Measurements from ENCODE around the gene CHTOP. TPM values are rescaled to one million over a fixed set of nuclear protein-coding genes. Genes with fewer than 3 reads are reported as not detected.
A peak's percentile ranks its signal among the peaks of the same experiment; 100 is the strongest.

The CHTOP gene
- polyA plus RNA-seq, 1 experiment = 36.8 TPM

GRCh38 chr1:153612755-153613331, 21.0 kb upstream of the CHTOP start, which contains the start of gene S100A16:
TSS of gene S100A16 (minus strand) at chr1:153613137. CDS start at chr1:153608151, 4,986 bp downstream.
- H3K4me3 ChIP-seq (ENCODE audit: low read depth, low read length) = peak within 1 kb of the TSS; percentile 72
- ChIA-PET CTCF (interaction anchor here (0.9 to 11.6 kb wide), 7 partner anchors 9 to 147 kb away, joined by 3 to 194 read pairs (median 6); partner anchors contain the start of genes S100A1 and S100A13), POLR2A (interaction anchor here (0.5 to 3.5 kb wide), 4 partner anchors 9 to 61 kb away, joined by 3 to 20 read pairs (median 8); partner anchors contain the start of genes CHTOP and S100A13)
- no peak for DNase-seq (ENCODE audit: low read depth)
- H3K27me3 ChIP-seq (ENCODE audit: control insufficient read depth, insufficient read depth, low read length) = no peaks in the 10 kb centered on the region
- TF ChIP-seq CTCF (IDR thresholded peaks at IDR 0.05; ENCODE audit: insufficient read depth, low read depth, low read length) = no peak
- H3K36me3 ChIP-seq (ENCODE audit: control insufficient read depth, insufficient read depth, low read length) = peaks cover 3% of the 10 kb centered on the region

DNA sequence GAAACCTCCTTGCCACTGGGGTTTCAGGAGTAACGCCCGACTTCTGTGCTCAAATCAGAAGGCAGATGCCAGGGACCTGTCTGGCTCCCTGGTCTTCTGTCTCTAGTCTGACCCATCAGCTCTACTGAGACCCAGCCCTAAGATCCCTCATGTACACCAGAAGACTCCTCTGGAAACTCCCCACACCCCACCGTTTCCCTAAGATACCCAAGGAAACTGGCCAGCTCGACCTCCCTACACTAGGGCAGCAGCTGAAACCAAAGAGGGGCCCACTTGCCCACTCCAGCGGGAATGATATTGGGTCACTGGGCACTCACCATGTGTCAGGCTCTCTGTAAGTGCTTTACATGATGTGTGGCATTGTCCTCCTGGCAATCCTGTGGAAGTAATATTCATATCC, 20.5 kb upstream of the CHTOP start:
- Histone ChIP-seq H3K36me3 (ENCODE audit: control insufficient read depth, insufficient read depth, low read length) (no peaks in the 10 kb centered on the region), H3K4me3 (ENCODE audit: low read depth, low read length) (peak overlapping the region; percentile 72), H3K27me3 (ENCODE audit: control insufficient read depth, insufficient read depth, low read length) (no peaks in the 10 kb centered on the region)
- TF ChIP-seq CTCF (IDR thresholded peaks at IDR 0.05; ENCODE audit: insufficient read depth, low read depth, low read length) = no peak
- CTCF ChIA-PET = interaction anchor here (0.7 to 11.6 kb wide), 8 partner anchors 10 to 1581 kb away, joined by 3 to 194 read pairs (median 6); partner anchors contain the start of genes S100A1 and S100A13
- POLR2A ChIA-PET = interaction anchor here (3.5 kb wide), 1 partner anchor 14 kb away, joined by 20 read pairs; the partner anchor contains the start of gene S100A13
- no peak for DNase-seq (ENCODE audit: low read depth)

DNA sequence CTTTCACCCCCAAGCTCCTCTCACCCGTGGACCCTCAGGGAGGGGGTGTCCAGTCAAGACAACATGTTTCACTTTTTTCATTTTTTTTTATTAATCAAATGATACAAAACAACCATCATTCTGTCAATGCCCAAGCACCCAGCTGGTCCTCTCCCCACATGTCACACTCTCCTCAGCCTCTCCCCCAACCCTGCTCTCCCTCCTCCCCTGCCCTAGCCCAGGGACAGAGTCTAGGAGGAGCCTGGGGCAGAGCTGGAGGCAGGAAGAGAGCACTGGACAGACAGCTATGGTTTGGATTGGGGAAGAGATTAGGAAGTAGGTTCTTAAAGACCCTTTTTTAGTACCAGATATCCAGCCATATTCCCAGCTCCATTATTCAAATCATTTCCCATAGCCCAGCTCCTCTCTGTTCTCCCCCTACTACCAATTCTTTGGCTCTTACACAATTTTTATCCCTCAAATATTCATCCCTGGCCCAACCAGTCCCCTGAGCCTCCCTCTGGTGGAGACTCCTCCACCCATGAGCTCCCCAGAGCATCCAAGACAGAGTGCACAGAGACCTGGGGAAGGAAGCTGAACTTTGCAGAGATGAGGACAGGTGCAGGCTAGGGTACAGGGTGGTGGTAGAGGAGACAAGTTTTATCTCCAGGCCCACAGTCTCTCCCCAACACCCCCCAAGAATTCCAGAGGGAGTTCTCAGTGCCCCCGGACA, 19.5 kb upstream of the CHTOP start:
- Histone ChIP-seq H3K4me3 (ENCODE audit: low read depth, low read length) (no peak overlapping the region), H3K36me3 (ENCODE audit: control insufficient read depth, insufficient read depth, low read length) (0 out of 2 replicates have a peak, but pooled peaks cover 1% of the 10 kb centered on the region), H3K27me3 (ENCODE audit: control insufficient read depth, insufficient read depth, low read length) (no peaks in the 10 kb centered on the region)
- DNase-seq (ENCODE audit: low read depth) = no peak
- peak; percentile 32 for TF ChIP-seq CTCF (IDR thresholded peaks at IDR 0.05; ENCODE audit: insufficient read depth, low read depth, low read length)
- CTCF ChIA-PET = interaction anchor here (0.7 to 11.6 kb wide), 10 partner anchors 13 to 1580 kb away, joined by 3 to 194 read pairs (median 4); partner anchors contain the start of genes S100A1 and S100A13
- POLR2A ChIA-PET = interaction anchor here (1.0 to 3.5 kb wide), 2 partner anchors 13 to 19 kb away, joined by 3 to 20 read pairs; partner anchors contain the start of genes CHTOP and S100A13

DNA sequence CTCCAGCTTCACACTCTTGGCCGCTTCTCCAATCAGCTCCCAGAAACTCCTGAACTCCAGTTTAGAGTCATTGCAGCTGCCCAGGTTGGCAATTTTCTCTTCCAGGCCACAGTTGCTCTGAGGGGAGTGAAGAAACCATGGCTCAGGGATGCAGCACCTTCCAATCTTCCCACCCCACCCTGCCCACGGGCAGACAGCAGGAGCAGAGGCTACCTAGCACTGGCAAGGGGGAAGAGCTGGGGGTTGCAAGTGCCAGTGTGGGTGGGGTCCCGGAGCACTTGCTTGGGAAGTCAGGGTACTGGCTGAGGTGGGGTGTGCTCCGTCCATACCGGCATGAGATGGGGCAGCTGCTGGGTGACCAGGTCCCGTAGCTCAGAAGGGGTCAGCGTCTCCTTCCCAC, 19.0 kb upstream of the CHTOP start:
- no peak for TF ChIP-seq CTCF (IDR thresholded peaks at IDR 0.05; ENCODE audit: insufficient read depth, low read depth, low read length)
- Histone ChIP-seq H3K4me3 (ENCODE audit: low read depth, low read length) (no peak overlapping the region), H3K36me3 (ENCODE audit: control insufficient read depth, insufficient read depth, low read length) (0 out of 2 replicates have a peak, but pooled peaks cover 1% of the 10 kb centered on the region), H3K27me3 (ENCODE audit: control insufficient read depth, insufficient read depth, low read length) (no peaks in the 10 kb centered on the region)
- ChIA-PET CTCF (interaction anchor here (0.9 to 11.6 kb wide), 9 partner anchors 11 to 133 kb away, joined by 3 to 194 read pairs (median 5); partner anchors contain the start of genes S100A1 and S100A13), POLR2A (interaction anchor here (1.0 kb wide), 1 partner anchor 19 kb away, joined by 3 read pairs; the partner anchor contains the start of gene CHTOP)
- no peak for DNase-seq (ENCODE audit: low read depth)

Data from BJ (cell line).